ENCODE measurements around the gene ALMS1. TPM values are rescaled to one million over a fixed set of nuclear protein-coding genes. Genes with fewer than 3 reads are reported as not detected.

Gene ALMS1
- total and polyA plus RNA-seq, 2 of the 4 experiments (the other 2 are of a cell fraction), result 20.8 to 52.8 TPM

GRCh38 chr2:73386894-73387636, 1.4 kb downstream of the ALMS1 start:
- CTCF ChIA-PET, result no interaction called here
- H4K5ac ChIP-seq (ENCODE audit: low read depth, low read length), result no peak overlapping the region
- dilution Hi-C loops (cut with HindIII; ENCODE audit: low sequenced_read_pairs, unreplicated experiment), result no loop called here

More at GRCh38 chr2:73386894-73387636, 1.4 kb downstream of the ALMS1 start:
- 31% methylated on average over 2 of the region's 6 CpGs; no CpG with 5 or more reads in 1 of the 2 experiments for WGBS, 2 experiments (ENCODE audit: extremely low coverage in 2 of 2, insufficient read length in 1 of 2)
- no peak overlapping the region for H2BK5ac ChIP-seq (ENCODE audit: low read depth, low read length, poor library complexity, severe bottlenecking)
- no peak overlapping the region for H3K27ac ChIP-seq (ENCODE audit: insufficient read depth, low read length)
- no peak overlapping the region for H2BK20ac ChIP-seq (ENCODE audit: low read depth, low read length)
- H3K4me1 ChIP-seq (ENCODE audit: control insufficient read depth, insufficient read depth, low read length), result no peaks in the 10 kb centered on the region
- no peak overlapping the region for H3K4ac ChIP-seq (ENCODE audit: low read depth, low read length)
- no peak overlapping the region; a peak in 1 of 4 replicates for H4K8ac ChIP-seq (ENCODE audit: low read depth in 2 of 2, low read length in 2 of 2)
- H2AK9ac ChIP-seq (replicated peaks; ENCODE audit: low read depth, low read length, poor library complexity), result no peak overlapping the region
- ATAC-seq (ENCODE audit: low read depth) (no peak), DNase-seq (no peak)
- no peak overlapping the region for H3K56ac ChIP-seq (ENCODE audit: extremely low read depth, insufficient read depth, low read length)
- peak overlapping the region; percentile 73 for H3K4me2 ChIP-seq (ENCODE audit: low read depth, low read length)
- in situ Hi-C loops (cut with MboI; ENCODE audit: low sequenced_read_pairs), result no loop called here
- no TSS peak for BruUV-seq (replicated peaks)
- POLR2A ChIA-PET (ENCODE audit: unreplicated experiment), result no interaction called here
- TF ChIP-seq USF2 (IDR thresholded peaks at IDR 0.05; ENCODE audit: low read depth, low read length) (no peak), MXI1 (IDR thresholded peaks at IDR 0.05; ENCODE audit: borderline replicate concordance, low read depth, low read length) (no peak), FOS (IDR thresholded peaks at IDR 0.05; ENCODE audit: low read depth, low read length) (no peak), RCOR1 (IDR thresholded peaks at IDR 0.05; ENCODE audit: insufficient replicate concordance, low read length) (no peak), MAZ (IDR thresholded peaks at IDR 0.05; ENCODE audit: borderline replicate concordance, low read depth, low read length) (no peak), RAD21 (IDR thresholded peaks at IDR 0.05; ENCODE audit: low read length) (no peak), POLR2A (IDR thresholded peaks at IDR 0.05; ENCODE audit: low read depth, low read length) (no peak), RFX5 (IDR thresholded peaks at IDR 0.05; ENCODE audit: low read depth, low read length) (no peak), ELK1 (IDR thresholded peaks at IDR 0.05; ENCODE audit: borderline replicate concordance, low read depth, low read length) (no peak), SMC3 (IDR thresholded peaks at IDR 0.05; ENCODE audit: low read depth, low read length) (no peak), BHLHE40 (IDR thresholded peaks at IDR 0.05; ENCODE audit: low read depth, low read length) (no peak), MAFK (IDR thresholded peaks at IDR 0.05; ENCODE audit: low read depth, low read length) (no peak), CTCF (conservative IDR thresholded peaks at IDR 0.05; ENCODE audit: low read depth, low read length) (no peak), CHD1 (IDR thresholded peaks at IDR 0.05; ENCODE audit: low read depth, low read length) (no peak), CEBPB (IDR thresholded peaks at IDR 0.05; ENCODE audit: low read depth, low read length) (no peak), NFE2L2 (IDR thresholded peaks at IDR 0.05; ENCODE audit: low read depth, low read length) (no peak)
- H2AK5ac ChIP-seq (ENCODE audit: low read depth, low read length), result no peak overlapping the region
- no peak overlapping the region for H4K91ac ChIP-seq (ENCODE audit: insufficient read depth, low read depth, low read length)
- H3K9ac ChIP-seq (ENCODE audit: low read depth, low read length), result peak overlapping the region; percentile 84
- H3K36me3 ChIP-seq (ENCODE audit: control insufficient read depth, insufficient read depth, low read length), result no peaks in the 10 kb centered on the region
- no peak overlapping the region for H2AFZ ChIP-seq (replicated peaks; ENCODE audit: low read length, poor library complexity)
- H4K20me1 ChIP-seq (ENCODE audit: insufficient read depth, low read length), result no peaks in the 10 kb centered on the region; the same call in 1 of the 2 replicates
- peak overlapping the region; percentile 30; the same call in 1 of the 2 replicates for H3K23ac ChIP-seq (ENCODE audit: low read depth, low read length)
- intact Hi-C loops (cut with micrococcal nuclease), result no loop called here
- no peak overlapping the region for H3K14ac ChIP-seq (replicated peaks; ENCODE audit: low read depth, low read length)
- no peaks in the 10 kb centered on the region for H3K9me3 ChIP-seq (ENCODE audit: control insufficient read depth, insufficient read depth, low read length)
- no peak overlapping the region for H2BK120ac ChIP-seq (ENCODE audit: low read depth, low read length)
- no peaks in the 10 kb centered on the region for H3K9me1 ChIP-seq (ENCODE audit: insufficient read depth, low read length)
- no peaks in the 10 kb centered on the region for H3K27me3 ChIP-seq (ENCODE audit: control insufficient read depth, insufficient read depth, low read length)
- H3K4me3 ChIP-seq (ENCODE audit: insufficient read depth, low read depth, low read length), result peak overlapping the region; percentile 96
- H2BK15ac ChIP-seq (ENCODE audit: low read depth, low read length), result no peak overlapping the region
- peaks cover 22 to 26% of the 10 kb centered on the region in 2 experiments for H3K79me1 ChIP-seq (ENCODE audit: low read depth in 1 of 2, low read length in 2 of 2)
- no peak overlapping the region for H3K18ac ChIP-seq (ENCODE audit: low read depth, low read length)

Measured in IMR-90 (cell line).